Retina (tissue), 1 donor: ENCODE data around the gene RUFY3.
"Not testable (repeated sequence)": the region's sequence is repeated elsewhere in the genome, so short reads cannot be mapped to it uniquely, and the experiment has no call there.

Experiments used
- DNase-seq: peaks from one replicate; pipeline ENCODE4 v3.0.0-alpha.2; 2016

The RUFY3 gene

DNA sequence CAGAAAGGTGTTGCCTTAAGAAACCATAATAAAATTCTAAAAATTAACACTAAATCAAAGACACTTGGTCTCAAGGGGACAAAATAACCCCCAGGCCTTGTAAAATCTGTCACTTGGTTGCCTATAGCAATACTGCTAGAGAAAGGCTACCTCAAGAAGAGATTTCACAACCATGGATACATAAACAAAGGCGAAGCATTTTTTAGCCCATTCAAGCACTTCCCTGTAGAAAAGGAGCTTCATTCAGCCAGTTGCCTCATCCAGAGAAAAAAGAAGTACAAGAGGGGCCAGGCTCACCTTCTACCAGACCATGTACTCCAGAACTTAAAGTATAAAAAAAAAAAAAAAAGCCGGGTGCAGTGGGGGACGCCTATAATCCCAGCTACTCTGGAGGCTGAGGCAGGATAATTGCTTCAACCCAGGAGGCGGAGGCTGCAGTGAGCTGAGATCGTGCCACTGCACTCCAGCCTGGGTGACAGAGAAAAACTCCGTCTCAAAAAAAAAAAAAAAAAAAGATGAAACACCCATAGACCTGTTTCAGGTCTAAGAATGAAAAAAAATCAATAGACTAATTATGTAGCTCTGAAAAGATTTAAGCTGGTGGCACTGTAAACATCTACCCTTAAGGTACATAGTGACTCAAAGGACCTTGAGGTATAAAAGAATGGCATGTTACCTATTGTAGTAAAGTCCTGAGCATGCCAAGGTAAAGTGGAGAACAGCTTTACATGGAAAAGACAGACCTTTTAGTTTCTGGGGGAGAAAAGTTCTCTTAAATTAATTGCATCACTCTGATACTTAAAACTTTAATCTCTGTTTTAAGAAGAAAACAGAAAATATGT, 18.0 kb downstream of the RUFY3 start:
- no peak for DNase-seq

DNA sequence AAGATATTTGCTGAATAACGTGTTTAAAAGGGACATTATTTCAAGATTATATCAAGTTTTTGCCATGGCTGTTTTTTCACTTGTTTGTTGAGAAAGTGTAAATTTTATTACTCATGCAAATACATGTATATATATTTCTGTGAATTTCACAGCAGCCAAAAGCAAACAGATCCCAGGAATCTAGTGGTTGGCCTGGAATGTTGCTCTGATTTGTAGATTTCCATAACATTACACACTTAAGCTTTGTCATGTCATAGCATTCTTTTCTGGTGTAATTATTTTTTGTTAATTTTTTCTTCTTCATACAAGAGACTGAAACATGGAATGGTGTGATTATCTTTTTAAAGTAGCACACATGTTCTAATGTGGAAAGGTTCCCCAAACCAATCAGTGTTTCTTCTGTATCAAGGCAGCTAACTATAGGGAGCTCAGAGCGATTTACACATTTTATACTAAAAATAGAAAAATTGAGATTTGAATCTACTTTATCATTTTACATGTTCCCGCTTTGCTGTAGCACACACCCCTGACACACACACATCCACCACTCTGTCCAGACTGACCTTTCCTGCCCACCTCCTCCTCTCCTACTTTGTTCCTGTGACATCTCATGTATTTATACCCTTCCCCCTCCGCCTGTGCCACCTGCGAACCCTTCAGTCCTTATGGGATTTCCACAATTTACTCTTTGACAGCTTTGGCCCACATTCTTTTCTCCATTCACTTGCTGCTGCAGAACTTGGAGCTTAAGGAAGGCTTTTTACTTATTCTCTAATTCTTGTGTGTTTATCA, 20.3 kb downstream of the RUFY3 start:
- no peak for DNase-seq

DNA sequence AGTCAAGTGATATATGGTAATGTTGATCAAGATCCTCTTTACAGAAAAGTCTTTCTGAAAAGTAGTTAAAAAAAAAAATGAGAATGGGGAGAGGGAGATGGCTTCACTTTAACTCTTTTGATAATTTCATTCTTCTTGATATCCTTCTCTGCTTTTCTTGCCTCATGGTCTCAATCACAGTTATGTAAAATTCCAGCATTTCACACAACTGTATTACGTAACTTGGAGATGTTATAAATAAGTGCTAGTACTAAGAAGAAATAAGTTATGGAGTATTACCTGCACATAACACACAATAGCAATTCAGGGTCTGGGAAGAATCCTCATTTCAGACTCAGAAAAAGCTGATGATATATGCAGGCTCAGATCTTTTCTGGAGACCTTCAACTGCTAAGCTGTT, 22.0 kb downstream of the RUFY3 start:
- no peak for DNase-seq

DNA sequence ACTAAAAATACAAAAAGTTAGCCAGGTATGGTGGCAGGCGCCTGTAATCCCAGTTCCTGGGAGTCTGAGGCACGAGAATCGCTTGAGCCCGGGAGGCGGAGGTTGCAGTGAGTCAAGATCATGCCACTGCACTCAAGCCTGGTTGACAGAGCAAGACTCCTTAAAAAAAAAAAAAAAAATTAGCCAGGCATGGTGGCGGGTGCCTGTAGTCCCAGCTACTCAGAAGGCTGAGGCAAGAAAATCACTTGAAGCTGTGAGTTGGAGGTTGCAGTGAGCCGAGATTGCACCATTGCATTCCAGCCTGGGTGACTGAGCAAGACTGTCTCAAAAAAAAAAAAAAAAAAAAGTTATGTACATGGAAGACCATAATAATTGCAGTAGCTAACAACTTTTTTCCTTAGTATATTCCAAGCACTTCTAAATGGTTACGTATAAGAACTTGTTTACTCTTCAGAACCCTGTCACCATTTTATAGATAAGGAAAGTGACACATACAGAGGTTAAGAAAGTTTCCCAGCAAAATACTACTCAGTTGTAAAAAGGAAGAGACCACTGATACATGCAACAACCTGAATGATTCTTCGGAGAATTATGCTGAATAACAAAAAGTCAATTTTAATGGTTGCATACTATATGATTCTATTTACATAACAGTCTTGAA, 24.5 kb downstream of the RUFY3 start:
- no peak for DNase-seq

DNA sequence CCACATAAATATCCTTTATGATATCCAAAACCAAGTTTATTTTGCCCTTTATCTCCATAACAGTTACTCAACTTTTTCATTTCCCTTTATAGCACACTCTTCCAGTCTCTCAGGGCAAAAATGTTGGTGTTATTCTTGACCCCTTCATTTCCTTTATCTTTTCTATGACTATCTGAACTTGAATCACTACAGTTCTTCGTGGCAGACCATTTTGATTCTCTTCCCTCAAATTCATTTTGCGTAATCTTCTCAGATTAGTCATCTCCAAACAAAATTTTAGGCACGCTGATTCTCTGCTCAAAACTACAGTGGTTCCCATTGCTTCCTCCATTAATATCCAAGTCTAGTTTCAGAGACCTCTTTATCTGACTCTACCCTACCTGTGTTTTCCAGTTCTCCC, 26.1 kb downstream of the RUFY3 start:
- no peak for DNase-seq

DNA sequence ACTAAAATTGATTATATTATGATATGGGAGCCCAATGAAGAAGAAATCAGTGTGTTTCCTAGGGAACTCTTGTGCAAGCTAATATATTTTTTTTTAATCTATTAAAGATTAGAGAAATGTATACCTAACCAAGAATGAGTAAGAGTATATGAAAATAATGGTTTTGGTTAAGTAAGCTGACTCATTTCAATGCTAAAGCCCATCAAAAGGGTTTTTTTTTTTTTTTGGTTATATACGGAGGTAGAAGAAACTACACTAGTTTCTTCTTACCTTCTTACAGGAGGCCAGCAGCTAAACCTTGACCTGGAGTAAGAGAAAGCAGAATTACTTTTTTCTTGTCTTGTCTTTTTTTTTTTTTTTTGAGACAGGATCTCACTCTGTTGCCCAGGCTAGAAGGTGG, 27.5 kb downstream of the RUFY3 start:
- no peak for DNase-seq

DNA sequence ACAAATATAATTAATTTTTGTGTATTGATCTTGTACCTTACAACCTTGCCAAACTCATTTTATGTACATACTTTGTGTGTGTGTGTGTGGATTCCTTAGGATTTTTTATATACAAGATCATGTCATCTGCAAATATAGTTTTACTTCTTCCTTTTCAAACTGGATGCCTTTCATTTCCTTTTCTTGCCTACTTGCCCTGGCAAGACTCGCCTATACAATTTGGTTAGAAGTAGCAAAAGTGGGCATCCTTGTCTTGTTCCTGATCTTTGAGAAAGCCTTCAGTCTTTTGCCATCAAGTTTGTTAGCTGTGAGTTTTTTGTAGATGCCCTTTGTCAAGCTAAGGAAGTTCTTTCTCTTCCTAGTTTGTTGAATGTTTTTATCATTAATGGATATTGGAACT, 30.5 kb downstream of the RUFY3 start:
- no peak for DNase-seq

DNA sequence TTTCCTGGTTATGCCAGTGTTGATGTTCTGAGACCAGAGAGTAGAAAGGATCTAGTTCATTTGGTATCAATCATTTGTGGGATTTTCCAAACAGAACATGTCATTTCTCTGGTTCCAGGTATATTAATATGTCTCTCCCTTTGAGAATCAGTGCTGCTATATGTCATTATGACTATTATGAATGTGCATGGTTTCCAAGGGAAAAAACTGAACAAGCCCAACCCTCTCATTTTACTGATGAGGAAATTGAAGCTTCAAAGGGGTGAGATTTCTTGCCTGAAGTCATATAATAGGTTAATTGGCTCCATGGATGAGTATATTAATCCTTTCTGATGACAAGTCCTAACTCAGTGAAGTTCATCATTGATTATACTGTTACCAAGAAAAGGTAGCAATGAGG, 31.9 kb downstream of the RUFY3 start:
- DNase-seq, result no peak

DNA sequence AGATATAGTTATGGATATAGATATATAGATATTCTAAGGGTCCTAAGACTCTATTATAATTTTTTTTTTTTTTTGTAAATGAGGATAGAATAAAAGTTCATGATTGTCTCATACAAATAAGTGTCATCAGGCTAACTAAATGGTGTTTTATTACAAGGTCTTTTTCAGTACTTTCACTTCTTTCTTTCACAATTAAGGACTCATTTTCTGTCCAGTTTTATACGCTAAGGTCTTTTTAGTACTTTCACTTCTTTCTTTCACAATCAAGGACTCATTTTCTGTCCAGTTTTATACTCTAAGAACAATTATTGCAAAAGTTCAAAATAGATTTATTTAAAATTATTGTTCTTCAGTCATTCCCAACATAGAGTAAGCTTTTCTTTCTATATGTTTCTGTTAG, 32.7 kb downstream of the RUFY3 start:
- DNase-seq, result no peak

DNA sequence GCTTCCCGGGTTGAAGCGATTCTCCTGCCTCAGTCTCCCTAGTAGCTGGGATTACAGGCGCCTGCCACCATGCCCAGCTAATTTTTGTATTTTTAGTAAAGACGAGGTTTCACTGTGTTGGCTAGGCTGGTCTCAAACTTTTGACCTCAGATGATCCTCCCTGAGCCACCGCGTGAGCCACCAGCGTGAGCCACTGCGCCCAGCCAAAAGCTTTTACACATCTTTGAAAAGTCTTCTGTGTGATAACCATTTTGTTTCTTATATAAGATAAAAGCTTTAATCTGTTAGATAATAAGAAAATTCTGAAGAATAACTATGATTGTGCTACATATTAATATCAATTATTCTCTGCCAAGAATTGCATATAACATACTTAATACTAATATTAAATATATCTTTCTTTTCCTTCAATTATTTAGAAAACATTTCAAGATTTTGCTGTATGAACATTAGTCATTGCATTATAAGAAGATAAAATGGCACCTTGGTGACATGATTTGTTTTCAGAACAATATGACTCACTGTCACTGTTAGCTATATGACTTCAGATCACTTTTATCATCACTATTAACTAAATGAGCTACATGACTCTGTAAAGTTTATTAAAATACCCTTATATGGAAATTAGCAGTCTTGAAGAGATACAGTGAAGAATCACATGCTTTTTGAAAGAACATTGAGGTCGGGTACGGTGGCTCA, 33.4 kb downstream of the RUFY3 start:
- no peak for DNase-seq

DNA sequence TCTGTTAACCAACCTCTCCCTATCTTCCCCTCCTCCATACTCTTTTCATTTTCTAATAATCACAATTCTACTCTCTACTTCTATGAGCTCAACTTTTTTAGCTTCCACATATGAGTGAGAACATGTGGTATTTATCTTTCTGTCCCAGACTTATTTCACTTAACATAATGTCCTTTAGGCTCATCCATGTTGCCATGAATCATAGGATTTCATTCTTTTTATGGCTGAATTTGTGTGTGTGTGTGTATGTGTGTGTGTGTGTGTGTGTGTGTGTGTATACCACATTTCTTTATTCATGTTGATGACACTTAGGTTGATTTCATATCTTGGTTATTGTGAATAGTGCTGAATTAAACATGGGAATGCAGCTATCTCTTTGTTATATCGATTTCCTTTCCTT, 37.4 kb downstream of the RUFY3 start:
- DNase-seq, result no peak

DNA sequence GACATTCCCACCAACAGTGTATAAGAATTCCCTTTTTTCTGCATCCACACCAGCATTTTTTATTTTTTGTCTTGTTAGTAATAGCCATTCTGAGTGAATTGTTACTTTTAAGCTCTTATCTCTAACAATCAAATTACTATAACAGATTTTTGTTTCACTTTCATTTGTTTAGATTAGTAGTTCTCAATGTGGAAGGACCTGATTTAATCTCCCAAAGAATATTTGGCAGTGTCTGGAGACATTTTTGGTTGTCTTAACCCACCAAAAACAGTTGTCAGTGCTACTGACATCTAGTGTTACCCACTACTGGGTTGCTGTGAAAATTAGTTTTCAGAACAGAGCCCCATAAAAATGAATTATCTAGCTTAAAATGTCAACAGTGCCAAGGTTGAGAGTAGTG, 37.9 kb downstream of the RUFY3 start:
- DNase-seq, result no peak

DNA sequence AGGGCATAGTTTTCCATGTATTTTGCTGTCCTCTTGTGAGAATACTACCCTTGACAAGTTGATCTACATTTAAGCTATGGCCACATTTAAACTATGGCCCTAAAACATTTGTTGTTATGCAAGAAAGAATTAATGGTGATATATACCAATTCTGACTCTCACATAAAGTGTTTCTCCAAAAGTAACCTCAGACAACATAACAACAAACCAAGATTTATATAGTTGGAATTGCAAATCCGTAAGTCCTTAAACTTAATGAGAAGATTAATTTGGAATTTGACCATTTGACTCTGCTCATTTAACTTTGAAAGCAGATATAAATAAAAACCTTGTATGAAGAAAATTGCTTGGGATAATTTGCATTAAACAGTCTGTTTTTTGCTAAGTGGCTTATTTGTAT, 38.9 kb downstream of the RUFY3 start:
- DNase-seq, result no peak

DNA sequence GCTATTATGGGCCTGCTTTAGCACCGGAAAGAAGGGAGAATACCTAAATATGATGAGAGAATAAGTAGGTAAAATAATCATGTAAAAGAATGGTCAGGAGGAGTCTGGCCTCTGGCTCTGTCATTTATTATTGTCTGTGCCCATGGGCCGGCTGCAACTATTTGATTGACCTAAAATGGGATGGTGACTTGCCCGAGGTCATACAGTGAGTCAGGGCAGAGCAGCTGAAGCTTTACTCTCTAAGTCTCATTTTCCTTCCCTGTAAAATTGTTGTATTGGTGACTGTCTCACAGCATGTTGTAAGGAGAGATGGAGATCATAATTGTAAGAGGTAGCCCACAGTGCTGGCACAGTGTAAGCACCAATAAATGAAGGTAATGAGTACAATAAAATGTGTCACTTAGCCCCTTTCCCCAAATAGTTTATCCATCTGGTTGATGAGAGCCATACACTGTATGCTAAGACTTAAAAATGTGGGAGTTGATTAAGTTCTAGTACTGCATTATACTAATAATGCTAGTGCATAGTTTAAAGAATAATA, 39.6 kb downstream of the RUFY3 start:
- DNase-seq, result no peak

DNA sequence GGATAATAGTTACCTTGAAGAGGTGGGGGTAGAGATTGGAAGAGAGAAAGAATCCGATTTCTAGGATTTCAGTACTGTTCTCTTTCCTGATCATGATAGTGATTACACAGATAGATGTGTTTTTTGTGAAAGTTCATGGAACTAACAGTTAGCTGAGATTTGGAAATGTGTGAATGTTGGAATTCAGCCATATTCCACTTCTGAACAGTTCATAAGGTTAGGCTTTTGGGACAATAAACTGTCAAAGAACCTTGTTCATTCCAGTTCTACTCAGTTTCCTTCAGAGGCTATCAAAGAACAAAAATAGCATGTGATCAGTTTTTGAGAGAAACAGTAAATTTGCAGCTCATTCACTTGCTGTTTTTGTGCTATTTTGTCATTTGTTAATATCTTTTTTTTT, 43.6 kb downstream of the RUFY3 start:
- DNase-seq, result no peak

DNA sequence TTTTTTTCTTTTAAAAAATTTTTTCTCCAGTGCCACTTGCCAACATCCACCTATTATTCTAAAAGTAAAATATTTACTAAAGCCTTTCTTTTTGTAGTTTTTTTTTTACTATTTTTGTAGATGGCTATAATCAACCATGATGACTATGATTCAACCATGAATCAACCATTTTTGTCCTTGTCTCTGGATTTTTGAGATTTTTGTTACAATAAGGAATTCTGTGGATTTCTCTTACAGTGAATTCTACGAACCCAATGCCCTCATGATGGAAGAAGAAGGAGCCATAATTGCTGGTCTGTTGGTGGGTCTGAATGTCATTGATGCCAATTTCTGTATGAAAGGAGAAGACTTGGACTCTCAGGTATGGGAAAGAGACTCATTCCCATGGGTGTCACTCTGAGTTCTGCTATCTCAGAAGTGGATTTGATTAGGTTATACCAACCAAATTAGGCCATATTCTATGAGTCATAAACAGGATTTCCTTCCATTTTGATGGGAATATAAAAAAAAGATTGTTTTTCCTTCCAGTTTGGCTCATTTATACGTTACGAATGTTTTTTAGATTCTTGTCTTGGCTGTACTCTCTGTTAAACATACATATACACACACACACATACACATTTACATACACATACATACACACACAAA, 46.7 kb downstream of the RUFY3 start:
- DNase-seq, result no peak

DNA sequence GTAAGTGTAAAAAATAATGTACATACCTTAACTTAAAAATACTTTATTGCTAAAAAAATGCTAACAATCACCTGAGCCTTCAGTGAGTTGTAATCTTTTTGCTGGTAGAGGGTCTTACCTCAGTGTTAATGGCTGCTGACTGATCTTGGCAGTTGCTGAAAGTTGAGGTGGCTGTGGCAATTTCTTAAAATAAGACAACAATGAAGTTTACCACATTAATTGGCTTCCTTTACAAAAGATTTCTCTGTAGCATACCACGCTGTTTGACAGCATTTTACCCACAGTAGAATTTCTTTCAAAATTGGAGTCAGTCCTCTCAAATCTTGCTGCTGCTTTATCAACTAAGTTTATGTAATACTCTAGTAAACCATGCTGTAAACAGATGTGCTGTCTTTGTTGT, 47.6 kb downstream of the RUFY3 start:
- not testable (repeated sequence) for DNase-seq

DNA sequence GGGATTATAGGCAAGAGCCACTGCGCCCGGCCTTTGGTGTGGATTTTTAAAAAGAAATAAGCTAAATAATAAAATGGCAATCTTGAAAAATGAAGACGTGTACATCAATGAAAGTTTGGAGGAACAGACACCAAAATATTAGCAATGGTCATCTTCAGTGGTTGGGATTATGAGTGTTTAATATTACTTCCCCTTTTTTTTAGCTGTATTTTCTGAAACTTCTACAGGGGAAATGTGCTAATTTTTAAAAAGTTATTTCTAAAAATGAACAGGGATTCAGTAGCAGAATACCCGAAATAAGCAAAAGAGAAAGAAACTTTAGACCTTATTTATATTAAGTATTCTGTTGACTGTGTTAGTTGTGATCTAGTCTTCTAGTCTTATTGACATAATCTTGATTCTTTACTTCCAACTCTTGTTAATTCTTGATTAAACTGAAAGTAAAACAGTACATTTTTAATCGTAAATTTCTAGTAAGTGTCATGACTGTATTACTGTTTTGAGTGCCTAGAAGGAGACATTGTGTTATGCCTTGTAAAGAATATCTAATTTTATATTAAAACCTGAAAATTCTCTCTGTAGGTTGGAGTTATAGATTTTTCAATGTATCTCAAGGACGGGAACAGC, 51.3 kb downstream of the RUFY3 start:
- DNase-seq, result no peak

DNA sequence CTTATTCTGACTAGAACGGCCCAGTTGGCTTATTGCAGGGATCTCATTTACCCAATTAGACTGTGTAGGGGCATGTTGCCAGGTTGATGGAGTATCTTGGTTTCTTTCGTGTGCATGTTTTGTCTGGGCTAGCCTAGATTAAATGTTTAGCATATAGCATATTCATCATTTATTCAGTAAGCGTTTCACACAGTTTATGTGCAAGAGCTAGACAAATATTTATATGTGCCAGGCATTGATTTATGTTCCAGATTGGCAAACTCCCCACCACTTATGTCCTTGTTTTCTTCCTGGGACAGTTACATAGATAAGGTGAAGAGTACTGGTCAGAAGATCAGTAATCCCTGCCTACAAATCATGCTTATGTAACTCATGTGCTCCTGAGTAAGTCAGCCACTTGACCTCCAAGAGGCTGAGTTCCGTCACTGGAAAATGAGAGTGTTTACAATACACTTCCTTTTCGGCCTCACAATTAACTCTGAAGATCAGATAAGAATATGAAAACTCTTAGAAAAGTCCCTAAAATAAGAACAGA, 57.2 kb downstream of the RUFY3 start:
- DNase-seq, result no peak

DNA sequence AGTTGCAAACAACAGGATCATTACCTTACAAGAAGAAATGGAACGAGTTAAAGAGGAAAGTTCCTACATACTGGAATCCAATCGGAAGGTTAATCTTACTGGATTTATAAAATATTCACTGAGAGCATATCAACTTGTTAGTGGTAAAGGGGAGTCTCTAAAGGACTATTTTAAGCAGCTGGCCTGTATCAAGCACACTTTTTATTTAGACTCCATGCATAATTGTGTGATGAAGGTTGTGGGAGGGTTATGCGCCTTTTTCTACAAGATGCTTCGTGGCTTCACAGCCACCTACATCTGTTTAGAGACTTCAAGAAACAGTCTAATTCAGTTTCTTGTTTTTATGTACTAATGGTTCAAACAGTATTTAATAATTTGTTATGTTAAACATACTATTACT, 61.3 kb downstream of the RUFY3 start:
- DNase-seq, result no peak

DNA sequence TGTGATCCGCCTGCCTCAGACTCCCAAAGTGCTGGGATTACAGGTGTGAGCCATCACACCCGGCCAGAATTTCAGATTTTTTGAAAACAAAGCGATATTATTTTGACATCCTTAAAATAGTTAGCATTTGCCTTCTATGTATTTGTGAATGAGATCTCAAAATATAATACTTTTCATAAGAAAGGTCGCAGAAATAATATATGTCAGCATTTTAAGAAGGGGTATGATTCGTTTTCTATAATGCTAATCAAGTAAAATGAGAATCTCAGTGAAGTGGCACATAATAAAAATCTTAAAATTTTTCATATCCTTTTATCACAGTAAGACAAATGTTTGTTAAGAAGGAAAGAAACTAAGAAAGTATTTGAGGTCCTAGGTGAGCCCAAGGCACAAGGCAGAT, 65.7 kb downstream of the RUFY3 start:
- no peak for DNase-seq

DNA sequence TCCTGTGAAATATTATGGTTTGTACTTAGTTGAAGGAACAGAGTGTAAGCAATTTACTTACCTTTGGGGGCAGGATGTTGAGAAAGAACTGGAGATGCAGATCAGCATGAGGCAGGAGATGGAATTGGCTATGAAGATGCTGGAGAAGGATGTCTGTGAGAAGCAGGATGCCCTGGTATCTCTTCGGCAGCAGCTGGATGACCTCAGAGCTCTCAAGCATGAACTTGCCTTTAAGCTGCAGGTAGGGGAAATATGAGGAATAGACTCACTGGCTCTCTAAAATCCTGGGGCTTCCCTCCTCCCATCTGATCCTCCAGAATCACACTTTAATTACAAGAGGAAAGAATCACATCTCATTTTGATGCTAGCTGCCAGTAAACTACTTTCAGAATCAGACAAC, 67.0 kb downstream of the RUFY3 start:
- no peak for DNase-seq
